ENCODE results near the gene NFU1.

GRCh38 chr2:69469375-69469774 lies 32.1 kb upstream of the NFU1 start:
- TF ChIP-seq CTCF (IDR thresholded peaks at IDR 0.05) (no peak), POLR2A (IDR thresholded peaks at IDR 0.05) (no peak)
